GM21526 (cell line): Measurements from ENCODE around the gene TBCEL.

Source experiments
- ATAC-seq: cut with Tn5 transposase; IDR thresholded peaks from one replicate; pipeline ENCODE4 v1.9.1; 2021; ENCODE audit warnings: moderate library complexity; ENCODE audit not compliant: unreplicated experiment, low FRiP score

Gene TBCEL

DNA sequence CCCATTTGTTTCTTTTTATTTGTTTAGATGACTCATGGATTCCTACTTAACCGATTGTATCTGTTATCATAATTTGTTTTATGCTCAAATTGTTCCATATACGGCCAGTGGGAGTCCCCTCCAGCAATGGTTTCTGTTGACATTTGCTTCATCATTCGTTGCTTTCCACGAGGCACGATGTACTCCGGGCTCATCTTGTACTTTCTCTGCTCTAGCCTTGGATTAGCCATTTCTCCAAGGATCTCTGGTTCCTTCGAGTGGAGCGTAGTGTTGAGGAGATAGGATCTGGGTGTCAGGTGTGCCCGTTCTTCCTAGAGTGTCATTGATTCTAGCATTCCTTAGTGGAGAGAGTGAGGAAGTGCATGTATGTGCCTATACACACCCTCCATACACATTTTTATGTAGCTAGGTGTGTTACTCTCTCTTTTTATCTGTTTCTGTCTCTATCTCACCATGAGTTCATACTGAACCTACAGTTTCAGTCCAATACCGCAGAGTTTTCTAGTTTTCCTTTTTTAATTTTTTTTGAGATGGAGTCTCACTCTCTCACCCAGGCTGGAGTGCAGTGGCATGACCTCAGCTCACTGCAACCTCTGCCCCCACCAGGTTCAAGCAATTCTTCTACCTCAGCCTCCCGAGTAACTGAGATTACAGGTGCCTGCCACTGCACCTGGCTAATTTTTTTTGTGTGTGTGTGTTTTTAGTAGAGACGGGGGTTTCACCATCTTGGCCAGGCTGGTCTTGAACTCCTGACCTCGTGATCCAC lies 108.5 kb downstream of the TBCEL start:
- ATAC-seq = no peak

GRCh38 chr11:121134741-121135312 lies 110.9 kb downstream of the TBCEL start:
- no peak for ATAC-seq

- no peak for ATAC-seq
Measured at GRCh38 chr11:121137005-121137404, 113.1 kb downstream of the TBCEL start.

DNA sequence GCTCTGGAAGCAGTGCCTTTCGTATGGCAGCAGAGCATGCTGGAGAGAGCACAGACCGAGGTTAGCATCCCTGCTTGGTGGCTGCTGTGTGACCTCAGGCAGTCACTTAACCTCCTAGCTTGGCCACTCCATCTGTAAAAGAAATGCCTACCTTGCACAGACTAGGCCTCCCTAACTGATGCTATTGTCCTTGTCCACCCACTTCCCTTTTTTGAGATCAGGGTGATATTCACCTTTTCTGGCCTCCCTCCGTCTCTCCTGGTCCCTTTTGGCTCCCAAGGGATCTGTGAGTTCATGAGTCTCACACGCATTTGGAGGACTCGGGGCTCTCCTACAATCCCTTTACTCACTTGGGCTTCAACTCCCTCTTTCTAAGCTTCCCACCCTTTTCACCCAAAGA lies 114.4 kb downstream of the TBCEL start:
- ATAC-seq = no peak

DNA sequence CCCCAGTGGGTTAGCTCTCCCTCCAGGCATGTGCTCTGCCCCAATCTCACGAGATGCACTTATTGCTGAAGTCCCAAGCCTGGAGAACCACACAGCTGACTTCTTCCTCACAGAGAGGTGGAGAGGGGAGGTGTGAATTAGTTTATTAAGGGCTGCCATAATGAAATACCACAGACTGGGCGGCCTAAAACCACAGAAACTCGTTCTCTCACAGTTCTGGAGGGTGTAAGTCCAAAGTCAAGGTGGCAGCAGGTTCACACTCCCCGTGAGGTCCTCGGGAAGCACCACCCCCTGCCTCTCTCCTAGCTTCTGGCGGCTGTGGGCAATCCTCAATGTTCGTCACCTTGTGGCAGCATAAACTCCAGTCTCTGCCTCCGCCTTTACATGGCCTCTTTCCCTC lies 116.5 kb downstream of the TBCEL start:
- ATAC-seq = no peak
